ENCODE results near the gene CA4.
"Not testable (repeated sequence)": the region's sequence is repeated elsewhere in the genome, so short reads cannot be mapped to it uniquely, and the experiment has no call there.

The CA4 gene

DNA sequence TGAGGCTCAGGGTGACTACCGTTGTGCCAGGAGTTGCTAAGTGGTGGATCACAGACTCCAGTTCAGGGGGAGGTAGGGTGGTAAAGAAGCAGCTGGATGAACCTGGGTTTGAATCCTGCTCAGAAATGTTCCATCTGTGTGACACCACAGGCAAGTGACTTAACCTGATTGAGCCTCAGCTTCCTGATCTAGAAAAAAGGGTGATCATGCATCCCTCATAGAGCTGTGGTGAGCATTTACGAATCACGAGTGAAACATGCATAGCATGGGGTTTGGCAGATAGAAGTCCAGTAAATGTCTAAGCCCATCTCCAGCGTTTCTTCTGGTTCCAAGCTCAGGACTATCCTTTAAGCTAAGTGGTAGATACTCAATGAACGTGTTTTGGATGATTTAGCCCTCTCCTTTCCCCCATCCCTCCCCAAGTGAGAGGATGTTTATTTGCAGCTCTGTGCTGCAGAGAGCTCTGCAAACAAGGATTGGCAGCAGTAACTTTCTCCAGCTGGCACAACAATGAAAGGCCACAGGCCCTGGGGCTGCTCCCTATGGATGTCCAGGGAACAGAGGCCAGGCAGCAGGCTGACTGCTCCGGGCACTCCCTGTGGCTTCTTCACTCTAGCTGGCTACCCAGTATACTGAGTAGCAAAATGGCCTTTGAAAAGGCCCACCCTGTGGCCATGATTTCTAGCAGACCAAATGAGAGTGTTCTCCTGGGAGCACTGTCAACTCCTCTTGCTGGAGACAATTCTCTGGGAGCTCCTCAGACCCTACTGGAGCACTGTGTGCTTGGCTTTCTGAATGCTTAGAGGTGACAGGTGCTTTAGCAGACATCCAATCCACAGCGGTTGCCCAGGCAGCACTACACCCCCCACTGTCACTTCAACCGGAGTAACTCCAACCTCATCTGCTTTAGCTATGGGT is 21.3 kb downstream of the CA4 start:
- peak; percentile 8; the same call in 2 of the 3 replicates for ATAC-seq
- TF ChIP-seq ISL1 (CRISPR knock-in tag; IDR thresholded peaks at IDR 0.05) = no peak

DNA sequence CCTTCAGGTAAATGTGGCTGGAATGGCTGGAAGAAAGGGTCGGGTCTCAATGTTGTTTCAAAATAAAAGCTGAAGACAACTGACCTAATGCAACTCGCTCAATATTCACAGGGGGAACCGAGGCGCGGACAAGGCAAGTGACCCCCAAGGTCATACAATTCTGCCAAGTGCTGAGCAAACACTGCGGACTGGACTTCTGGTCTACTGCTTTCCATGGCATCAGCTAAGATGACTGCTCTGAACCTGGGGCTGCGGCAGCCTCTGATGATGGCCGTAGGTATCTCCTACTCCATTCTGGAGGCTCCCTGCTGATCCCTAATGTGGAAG is 21.9 kb downstream of the CA4 start:
- TF ChIP-seq ESRRG (CRISPR knock-in tag; IDR thresholded peaks at IDR 0.05) (no peak), ISL1 (CRISPR knock-in tag; IDR thresholded peaks at IDR 0.05) (no peak), ARNTL (CRISPR knock-in tag; IDR thresholded peaks at IDR 0.05; ENCODE audit: borderline replicate concordance, low read depth) (no peak), ZFP30 (CRISPR knock-in tag; IDR thresholded peaks at IDR 0.05) (no peak), PPARA (CRISPR knock-in tag; IDR thresholded peaks at IDR 0.05; ENCODE audit: borderline replicate concordance) (no peak), OSR1 (CRISPR knock-in tag; IDR thresholded peaks at IDR 0.05) (no peak), ZNF70 (CRISPR knock-in tag; IDR thresholded peaks at IDR 0.05) (no peak), ZNF8 (CRISPR knock-in tag; IDR thresholded peaks at IDR 0.05) (no peak), BACH2 (CRISPR knock-in tag; IDR thresholded peaks at IDR 0.05; ENCODE audit: borderline replicate concordance) (no peak)
- TF ChIP-seq, protein P1, sequence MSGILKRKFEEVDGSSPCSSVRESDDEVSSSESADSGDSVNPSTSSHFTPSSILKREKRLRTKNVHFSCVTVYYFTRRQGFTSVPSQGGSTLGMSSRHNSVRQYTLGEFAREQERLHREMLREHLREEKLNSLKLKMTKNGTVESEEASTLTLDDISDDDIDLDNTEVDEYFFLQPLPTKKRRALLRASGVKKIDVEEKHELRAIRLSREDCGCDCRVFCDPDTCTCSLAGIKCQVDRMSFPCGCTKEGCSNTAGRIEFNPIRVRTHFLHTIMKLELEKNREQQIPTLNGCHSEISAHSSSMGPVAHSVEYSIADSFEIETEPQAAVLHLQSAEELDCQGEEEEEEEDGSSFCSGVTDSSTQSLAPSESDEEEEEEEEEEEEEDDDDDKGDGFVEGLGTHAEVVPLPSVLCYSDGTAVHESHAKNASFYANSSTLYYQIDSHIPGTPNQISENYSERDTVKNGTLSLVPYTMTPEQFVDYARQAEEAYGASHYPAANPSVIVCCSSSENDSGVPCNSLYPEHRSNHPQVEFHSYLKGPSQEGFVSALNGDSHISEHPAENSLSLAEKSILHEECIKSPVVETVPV (CRISPR knock-in tag; IDR thresholded peaks at IDR 0.05) = no peak
- TF ChIP-seq, protein P2, sequence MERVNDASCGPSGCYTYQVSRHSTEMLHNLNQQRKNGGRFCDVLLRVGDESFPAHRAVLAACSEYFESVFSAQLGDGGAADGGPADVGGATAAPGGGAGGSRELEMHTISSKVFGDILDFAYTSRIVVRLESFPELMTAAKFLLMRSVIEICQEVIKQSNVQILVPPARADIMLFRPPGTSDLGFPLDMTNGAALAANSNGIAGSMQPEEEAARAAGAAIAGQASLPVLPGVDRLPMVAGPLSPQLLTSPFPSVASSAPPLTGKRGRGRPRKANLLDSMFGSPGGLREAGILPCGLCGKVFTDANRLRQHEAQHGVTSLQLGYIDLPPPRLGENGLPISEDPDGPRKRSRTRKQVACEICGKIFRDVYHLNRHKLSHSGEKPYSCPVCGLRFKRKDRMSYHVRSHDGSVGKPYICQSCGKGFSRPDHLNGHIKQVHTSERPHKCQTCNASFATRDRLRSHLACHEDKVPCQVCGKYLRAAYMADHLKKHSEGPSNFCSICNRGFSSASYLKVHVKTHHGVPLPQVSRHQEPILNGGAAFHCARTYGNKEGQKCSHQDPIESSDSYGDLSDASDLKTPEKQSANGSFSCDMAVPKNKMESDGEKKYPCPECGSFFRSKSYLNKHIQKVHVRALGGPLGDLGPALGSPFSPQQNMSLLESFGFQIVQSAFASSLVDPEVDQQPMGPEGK (CRISPR knock-in tag; IDR thresholded peaks at IDR 0.05; ENCODE audit: borderline replicate concordance) = no peak
- no peak for ATAC-seq

DNA sequence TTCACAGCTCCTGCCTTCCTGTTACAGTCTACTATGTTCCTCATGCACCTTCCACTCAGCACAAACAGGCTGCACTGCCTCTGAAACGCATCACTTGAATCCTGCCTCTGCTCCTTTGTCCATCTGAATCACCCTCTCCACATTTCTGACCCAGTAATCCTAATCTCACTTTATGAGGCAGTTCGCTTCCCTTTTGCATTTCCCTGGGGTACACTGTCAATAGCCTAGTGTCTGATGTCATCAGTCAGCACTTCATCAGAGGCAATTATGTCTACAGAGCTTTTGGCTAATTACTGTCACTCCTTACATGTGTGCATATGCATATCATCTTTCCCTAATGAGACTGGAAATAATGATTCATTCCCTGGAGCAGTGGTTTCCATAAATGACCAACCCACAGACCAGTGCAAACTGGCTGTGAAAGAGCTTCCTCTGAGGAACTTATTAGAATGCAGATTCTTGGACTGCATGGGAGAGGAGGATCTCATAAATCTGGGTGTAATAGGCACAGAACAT is 23.6 kb downstream of the CA4 start:
- ATAC-seq = peak; percentile 45
- TF ChIP-seq ZNF565 (CRISPR knock-in tag; conservative IDR thresholded peaks at IDR 0.05; ENCODE audit: low read depth) (no peak), BACH2 (CRISPR knock-in tag; IDR thresholded peaks at IDR 0.05; ENCODE audit: borderline replicate concordance) (no peak), ARNTL (CRISPR knock-in tag; IDR thresholded peaks at IDR 0.05; ENCODE audit: borderline replicate concordance, low read depth) (no peak)

DNA sequence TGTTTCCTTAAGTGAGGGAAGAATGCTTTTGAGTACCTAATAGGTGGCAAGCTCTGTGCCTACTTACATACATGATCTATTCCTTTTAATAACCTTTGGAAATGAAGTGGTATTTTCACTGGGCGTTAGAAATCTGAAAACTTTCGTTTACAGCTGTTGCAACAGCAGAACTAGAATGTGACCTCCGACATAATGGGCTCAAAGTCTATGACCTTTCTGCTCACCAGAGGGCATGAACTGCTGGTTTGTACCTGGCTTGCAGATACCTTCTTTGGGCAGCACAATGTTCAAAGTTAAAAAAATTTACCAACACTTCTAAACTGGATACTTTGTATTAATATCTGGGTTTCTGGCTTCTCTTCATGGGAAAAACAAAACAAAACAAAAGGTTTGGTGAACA is 24.3 kb downstream of the CA4 start:
- no peak for TF ChIP-seq ZNF70 (CRISPR knock-in tag; IDR thresholded peaks at IDR 0.05)
- TF ChIP-seq CSDC2 (CRISPR knock-in tag; IDR thresholded peaks at IDR 0.05) = no peak
- no peak for TF ChIP-seq TCF4 (CRISPR knock-in tag; IDR thresholded peaks at IDR 0.05; ENCODE audit: borderline replicate concordance)
- TF ChIP-seq, protein P3, sequence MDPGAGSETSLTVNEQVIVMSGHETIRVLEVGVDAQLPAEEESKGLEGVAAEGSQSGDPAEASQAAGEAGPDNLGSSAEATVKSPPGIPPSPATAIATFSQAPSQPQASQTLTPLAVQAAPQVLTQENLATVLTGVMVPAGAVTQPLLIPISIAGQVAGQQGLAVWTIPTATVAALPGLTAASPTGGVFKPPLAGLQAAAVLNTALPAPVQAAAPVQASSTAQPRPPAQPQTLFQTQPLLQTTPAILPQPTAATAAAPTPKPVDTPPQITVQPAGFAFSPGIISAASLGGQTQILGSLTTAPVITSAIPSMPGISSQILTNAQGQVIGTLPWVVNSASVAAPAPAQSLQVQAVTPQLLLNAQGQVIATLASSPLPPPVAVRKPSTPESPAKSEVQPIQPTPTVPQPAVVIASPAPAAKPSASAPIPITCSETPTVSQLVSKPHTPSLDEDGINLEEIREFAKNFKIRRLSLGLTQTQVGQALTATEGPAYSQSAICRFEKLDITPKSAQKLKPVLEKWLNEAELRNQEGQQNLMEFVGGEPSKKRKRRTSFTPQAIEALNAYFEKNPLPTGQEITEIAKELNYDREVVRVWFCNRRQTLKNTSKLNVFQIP (CRISPR knock-in tag; IDR thresholded peaks at IDR 0.05; ENCODE audit: borderline replicate concordance, low read depth) = no peak
- no peak for TF ChIP-seq ARNTL (CRISPR knock-in tag; IDR thresholded peaks at IDR 0.05; ENCODE audit: borderline replicate concordance, low read depth)
- TF ChIP-seq, protein P1 (CRISPR knock-in tag; IDR thresholded peaks at IDR 0.05) = no peak
- TF ChIP-seq TOX (CRISPR knock-in tag; IDR thresholded peaks at IDR 0.05; ENCODE audit: borderline replicate concordance) = no peak
- TF ChIP-seq BACH2 (CRISPR knock-in tag; IDR thresholded peaks at IDR 0.05; ENCODE audit: borderline replicate concordance) = no peak
- TF ChIP-seq ISL1 (CRISPR knock-in tag; IDR thresholded peaks at IDR 0.05) = no peak
- no peak for TF ChIP-seq ESRRG (CRISPR knock-in tag; IDR thresholded peaks at IDR 0.05)
- ATAC-seq = no peak

DNA sequence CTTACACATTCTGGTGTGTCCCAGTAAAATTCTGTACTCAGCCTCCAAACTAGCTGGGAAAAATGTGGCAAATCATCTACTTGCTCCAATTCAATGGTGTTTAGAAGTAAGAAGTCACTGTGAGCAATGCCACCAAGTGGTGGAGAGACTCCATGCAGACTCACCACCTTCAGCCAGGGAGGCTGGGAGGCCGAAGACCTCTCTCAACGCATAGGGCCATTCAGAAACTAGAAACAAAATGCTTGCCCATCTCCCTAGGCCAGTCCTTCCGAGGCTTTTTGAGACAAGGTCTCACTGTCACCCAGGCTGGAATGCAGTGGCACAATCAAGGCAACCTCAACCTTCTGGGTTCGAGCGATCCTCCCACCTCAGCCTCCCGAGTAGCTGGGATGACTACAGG is 25.0 kb downstream of the CA4 start:
- ATAC-seq = peak; percentile 64

DNA sequence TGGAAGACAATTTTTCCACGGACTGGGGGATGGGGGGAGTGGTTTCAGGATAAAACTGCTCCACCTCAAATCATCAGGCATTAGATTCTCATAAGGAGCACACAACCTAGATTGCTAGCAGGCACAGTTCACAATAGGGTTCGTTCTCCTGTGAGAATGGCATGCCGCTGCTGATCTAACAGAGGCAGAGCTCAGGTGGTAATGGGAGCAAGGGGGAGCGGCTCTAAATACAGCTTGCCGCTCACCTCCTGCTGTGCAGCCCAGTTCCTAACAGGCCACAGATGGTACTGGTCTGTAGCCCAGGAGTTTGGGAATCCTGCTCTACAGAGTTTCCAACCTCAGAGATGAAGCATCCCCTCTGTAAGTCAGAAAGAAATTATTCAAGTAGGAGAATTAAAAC is 27.0 kb downstream of the CA4 start:
- not testable (repeated sequence) for ATAC-seq

DNA sequence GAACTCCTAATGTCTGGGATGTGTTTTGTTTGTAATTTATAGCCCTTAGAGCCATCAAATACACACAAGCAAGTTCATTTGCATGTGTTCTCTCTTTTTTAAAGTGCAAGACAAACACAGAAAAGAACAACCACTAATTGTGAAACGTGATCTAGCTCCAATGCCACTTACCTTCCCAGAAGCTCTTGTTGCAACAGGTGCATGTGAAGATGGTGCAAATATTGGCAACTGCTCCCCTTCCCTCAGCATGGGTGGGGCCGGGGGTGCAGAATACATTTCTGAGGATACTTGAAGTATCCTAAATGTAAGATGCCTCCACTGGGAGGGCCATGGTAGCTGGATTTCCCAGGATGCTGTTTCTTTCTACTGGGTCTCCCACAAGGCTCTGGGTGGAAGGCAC is 28.4 kb downstream of the CA4 start:
- ATAC-seq = not testable (repeated sequence)

DNA sequence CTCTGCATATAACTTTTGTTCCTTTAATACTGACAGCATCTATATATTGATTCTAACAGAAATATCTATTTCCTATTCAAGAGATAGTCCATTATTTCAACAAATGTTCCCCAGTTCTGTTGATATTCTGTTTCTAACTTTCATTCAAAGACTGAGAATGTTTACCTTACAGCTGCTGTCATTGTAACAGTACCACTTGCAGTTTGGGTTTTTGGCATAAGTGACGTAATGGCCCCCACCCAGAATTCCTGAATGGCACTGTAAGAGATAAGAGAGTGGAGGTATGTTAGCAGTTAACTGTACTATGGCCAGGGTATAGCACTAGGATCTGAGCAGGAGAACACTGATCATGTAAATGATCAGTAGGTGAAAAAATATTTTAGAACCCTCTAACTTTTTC is 30.6 kb downstream of the CA4 start:
- ATAC-seq = not testable (repeated sequence)

DNA sequence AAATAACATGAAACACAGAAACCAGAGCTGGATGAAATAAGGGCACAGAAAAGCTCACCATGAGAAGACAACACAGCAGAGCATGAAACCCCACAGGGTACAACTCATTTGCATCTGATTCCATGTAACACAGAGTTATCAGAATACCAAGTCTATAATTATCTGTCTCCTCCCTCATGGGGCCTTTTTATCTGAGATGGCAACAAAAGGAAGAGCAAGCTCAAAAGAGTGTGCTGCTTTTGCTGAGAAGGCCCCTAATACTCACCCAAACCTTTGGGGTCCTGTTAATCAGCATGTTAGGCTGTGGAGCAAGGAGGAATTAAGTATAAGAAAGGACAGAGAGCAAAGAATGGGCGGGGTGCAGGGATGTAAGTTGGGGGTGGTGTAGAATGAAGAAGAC is 36.6 kb downstream of the CA4 start:
- ATAC-seq = not testable (repeated sequence)

DNA sequence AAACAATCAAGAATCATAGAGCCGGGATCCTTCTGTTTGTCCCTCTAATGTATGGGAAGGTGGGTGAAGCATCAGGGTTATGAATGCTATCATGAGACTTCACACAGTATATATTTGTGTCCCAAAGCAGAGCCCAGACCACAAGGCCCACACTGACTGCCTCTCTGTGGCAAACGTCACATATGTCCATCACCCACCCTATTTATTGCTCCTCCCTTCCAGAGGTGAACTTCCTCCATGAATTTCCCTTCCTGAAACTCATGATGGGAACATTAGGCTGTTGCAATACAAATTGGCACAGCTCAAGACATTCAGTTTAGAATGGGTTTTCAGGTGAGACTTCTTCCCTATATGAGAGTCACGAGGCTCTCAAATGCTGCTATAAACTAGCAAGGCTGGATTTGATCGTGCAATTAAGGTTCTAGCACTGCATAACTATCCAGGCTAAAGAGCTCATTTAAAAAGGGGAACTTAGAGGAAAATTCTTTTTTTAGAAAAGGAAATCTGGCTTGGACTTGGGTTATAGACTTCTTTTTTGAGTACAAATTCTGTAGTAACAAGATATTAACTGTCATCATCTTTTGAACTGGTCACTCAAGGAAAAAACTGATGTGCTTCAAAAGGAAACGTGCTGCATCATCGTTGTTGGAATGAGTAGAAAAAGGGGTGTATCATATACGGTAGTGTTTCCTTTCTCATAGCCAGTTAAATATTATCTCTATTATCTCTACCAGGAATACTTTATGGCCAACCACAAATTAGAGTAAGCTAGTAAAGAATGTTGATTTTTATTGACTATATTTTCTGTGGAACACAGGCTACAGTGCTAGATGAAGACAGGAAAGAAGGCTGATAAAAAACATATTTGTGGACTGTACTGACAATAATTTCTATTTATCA is 37.3 kb downstream of the CA4 start:
- ATAC-seq = peak; percentile 35; the same call in 1 of the 3 replicates
